Left kidney (tissue), 2 donors: ENCODE measurements around the gene BCOR. TPM values are rescaled to one million over a fixed set of nuclear protein-coding genes. Genes with fewer than 3 reads are reported as not detected.

ENCODE experiments used
- DNase-seq: peaks from one replicate; pipeline ENCODE4 v3.0.0-alpha.2; 2013
- polyA plus RNA-seq: library from polyadenylated mRNA; unstranded; fragments of 120-200 nt; gene quantifications from one replicate; pipeline ENCODE4 v1.2.1, GENCODE V29; 2013; ENCODE audit not compliant: insufficient read length

The BCOR gene
- polyA plus RNA-seq, 1 donor = 53.4 TPM

GRCh38 chrX:40116925-40117324 lies 19.2 kb upstream of the BCOR start:
- no peak for DNase-seq

GRCh38 chrX:40112996-40113395 lies 15.2 kb upstream of the BCOR start:
- DNase-seq = no peak

- DNase-seq = no peak
Observed at GRCh38 chrX:40111868-40112267, 14.1 kb upstream of the BCOR start.

- no peak for DNase-seq
Observed at GRCh38 chrX:40109288-40110008, 11.7 kb upstream of the BCOR start.

GRCh38 chrX:40108959-40109287 lies 11.2 kb upstream of the BCOR start:
- no peak for DNase-seq

- DNase-seq = no peak
Observed at GRCh38 chrX:40108162-40108958, 10.6 kb upstream of the BCOR start.

- no peak for DNase-seq
Observed at GRCh38 chrX:40107291-40108161, 9.8 kb upstream of the BCOR start.

- no peak for DNase-seq
Observed at GRCh38 chrX:40106676-40107290, 9.0 kb upstream of the BCOR start.

- DNase-seq = no peak
Observed at GRCh38 chrX:40105835-40106675, 8.3 kb upstream of the BCOR start.

- DNase-seq = no peak
Observed at GRCh38 chrX:40104985-40105834, 7.5 kb upstream of the BCOR start.

GRCh38 chrX:40104630-40104984 lies 6.8 kb upstream of the BCOR start:
- no peak for DNase-seq

GRCh38 chrX:40103565-40104323 lies 6.0 kb upstream of the BCOR start:
- no peak for DNase-seq

- no peak for DNase-seq
Observed at GRCh38 chrX:40102393-40103381, 4.9 kb upstream of the BCOR start.

GRCh38 chrX:40101430-40101802 lies 3.7 kb upstream of the BCOR start:
- no peak for DNase-seq

GRCh38 chrX:40100537-40101429 lies 3.0 kb upstream of the BCOR start:
- DNase-seq = no peak

- no peak for DNase-seq
Observed at GRCh38 chrX:40100141-40100536, 2.4 kb upstream of the BCOR start.
